Neural crest cell (in vitro differentiated cells): ENCODE results near the gene FILIP1L. TPM values are rescaled to one million over a fixed set of nuclear protein-coding genes. Genes with fewer than 3 reads are reported as not detected.

Source experiments
- DNase-seq: peaks from one replicate; pipeline ENCODE4 v3.0.0; 2021; ENCODE audit warnings: low read depth, mixed read lengths, low spot score
- H3K27ac Mint-ChIP-seq: one replicate; pipeline ENCODE4 v1.8.0; 2021; ENCODE audit warnings: mild to moderate bottlenecking, mixed read lengths; ENCODE audit not compliant: unreplicated experiment
- H3K27me3 Mint-ChIP-seq: 2 replicates; pipeline ENCODE4 v1.8.0; 2021; ENCODE audit warnings: low read depth, mild to moderate bottlenecking, mixed read lengths
- H3K36me3 Mint-ChIP-seq: 2 replicates; pipeline ENCODE4 v1.8.0; 2021; ENCODE audit warnings: low read depth, mild to moderate bottlenecking, mixed read lengths
- H3K4me1 Mint-ChIP-seq: 2 replicates; pipeline ENCODE4 v1.8.0; 2021; ENCODE audit warnings: mixed read lengths
- H3K4me3 Mint-ChIP-seq: one replicate; pipeline ENCODE4 v1.8.0; 2021; ENCODE audit warnings: mild to moderate bottlenecking, mixed read lengths
- H3K9me3 Mint-ChIP-seq: 2 replicates; pipeline ENCODE4 v1.8.0; 2021; ENCODE audit warnings: mixed read lengths
- total RNA-seq: library from RNA; stranded (reverse); gene quantifications from 2 replicates; pipeline ENCODE4 v1.2.1, GENCODE V29; 2021
- TF ChIP-seq, protein P1 (sequence below): fragments of 200-600 bp; sonication (generic); conservative IDR thresholded peaks from 2 replicates; pipeline ENCODE4 v1.5.0; 2021; ENCODE audit warnings: antibody characterized with exemption, mild to moderate bottlenecking

The FILIP1L gene
- total RNA-seq, 1 donor from 2014 or later: 9.8 TPM

GRCh38 chr3:100157685-100158084, 43.4 kb upstream of the FILIP1L start:
- H3K27me3 Mint-ChIP-seq: no peaks in the 10 kb centered on the region
- H3K36me3 Mint-ChIP-seq: peaks cover 34% of the 10 kb centered on the region
- DNase-seq: no peak
- H3K4me1 Mint-ChIP-seq: no peaks in the 10 kb centered on the region
- peaks cover 11% of the 10 kb centered on the region for H3K9me3 Mint-ChIP-seq
- TF ChIP-seq, protein P1, sequence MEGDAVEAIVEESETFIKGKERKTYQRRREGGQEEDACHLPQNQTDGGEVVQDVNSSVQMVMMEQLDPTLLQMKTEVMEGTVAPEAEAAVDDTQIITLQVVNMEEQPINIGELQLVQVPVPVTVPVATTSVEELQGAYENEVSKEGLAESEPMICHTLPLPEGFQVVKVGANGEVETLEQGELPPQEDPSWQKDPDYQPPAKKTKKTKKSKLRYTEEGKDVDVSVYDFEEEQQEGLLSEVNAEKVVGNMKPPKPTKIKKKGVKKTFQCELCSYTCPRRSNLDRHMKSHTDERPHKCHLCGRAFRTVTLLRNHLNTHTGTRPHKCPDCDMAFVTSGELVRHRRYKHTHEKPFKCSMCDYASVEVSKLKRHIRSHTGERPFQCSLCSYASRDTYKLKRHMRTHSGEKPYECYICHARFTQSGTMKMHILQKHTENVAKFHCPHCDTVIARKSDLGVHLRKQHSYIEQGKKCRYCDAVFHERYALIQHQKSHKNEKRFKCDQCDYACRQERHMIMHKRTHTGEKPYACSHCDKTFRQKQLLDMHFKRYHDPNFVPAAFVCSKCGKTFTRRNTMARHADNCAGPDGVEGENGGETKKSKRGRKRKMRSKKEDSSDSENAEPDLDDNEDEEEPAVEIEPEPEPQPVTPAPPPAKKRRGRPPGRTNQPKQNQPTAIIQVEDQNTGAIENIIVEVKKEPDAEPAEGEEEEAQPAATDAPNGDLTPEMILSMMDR: no peak
- no peak overlapping the region for H3K27ac Mint-ChIP-seq
- H3K4me3 Mint-ChIP-seq: no peak overlapping the region

- no peaks in the 10 kb centered on the region for H3K27me3 Mint-ChIP-seq
- no peak for DNase-seq
- TF ChIP-seq, protein P1: no peak
- peaks cover 37% of the 10 kb centered on the region for H3K36me3 Mint-ChIP-seq
- no peak overlapping the region for H3K27ac Mint-ChIP-seq
- no peak overlapping the region for H3K4me3 Mint-ChIP-seq
- H3K4me1 Mint-ChIP-seq: no peaks in the 10 kb centered on the region
- H3K9me3 Mint-ChIP-seq: peaks cover 11% of the 10 kb centered on the region
Measured at GRCh38 chr3:100155590-100155989, 41.3 kb upstream of the FILIP1L start.

DNA sequence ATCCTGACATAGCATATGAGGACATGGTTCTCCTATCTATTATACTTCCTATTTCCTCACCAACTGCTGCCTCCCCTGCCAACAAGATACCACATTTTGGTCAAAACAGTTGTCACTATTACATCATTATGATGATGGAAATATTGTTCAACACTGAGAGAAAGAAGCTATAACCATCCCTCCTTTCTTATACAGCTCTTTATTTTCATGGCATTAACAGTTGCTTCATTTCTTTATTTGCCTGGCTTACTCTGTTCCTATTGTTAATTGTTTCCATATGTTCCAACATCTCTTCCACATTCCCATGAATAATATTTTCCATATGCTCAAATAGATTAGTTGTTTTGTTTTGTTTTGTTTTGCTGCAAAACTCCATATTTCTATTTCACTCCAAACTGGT, 40.8 kb upstream of the FILIP1L start:
- TF ChIP-seq, protein P1: no peak
- peaks cover 11% of the 10 kb centered on the region for H3K9me3 Mint-ChIP-seq
- H3K4me1 Mint-ChIP-seq: no peaks in the 10 kb centered on the region
- peaks cover 38% of the 10 kb centered on the region for H3K36me3 Mint-ChIP-seq
- DNase-seq: no peak
- no peaks in the 10 kb centered on the region for H3K27me3 Mint-ChIP-seq
- no peak overlapping the region for H3K27ac Mint-ChIP-seq
- no peak overlapping the region for H3K4me3 Mint-ChIP-seq

GRCh38 chr3:100154171-100154570, 39.9 kb upstream of the FILIP1L start:
- no peaks in the 10 kb centered on the region for H3K27me3 Mint-ChIP-seq
- no peak overlapping the region for H3K4me3 Mint-ChIP-seq
- TF ChIP-seq, protein P1: no peak
- H3K4me1 Mint-ChIP-seq: no peaks in the 10 kb centered on the region
- H3K27ac Mint-ChIP-seq: no peak overlapping the region
- H3K36me3 Mint-ChIP-seq: peaks cover 41% of the 10 kb centered on the region
- no peak for DNase-seq
- peaks cover 11% of the 10 kb centered on the region for H3K9me3 Mint-ChIP-seq

GRCh38 chr3:100151024-100151707, 36.9 kb upstream of the FILIP1L start:
- Mint-ChIP-seq H3K9me3 (peaks cover 7% of the 10 kb centered on the region), H3K4me1 (no peaks in the 10 kb centered on the region), H3K36me3 (peaks cover 28% of the 10 kb centered on the region), H3K4me3 (no peak overlapping the region), H3K27me3 (no peaks in the 10 kb centered on the region), H3K27ac (no peak overlapping the region)
- TF ChIP-seq, protein P1: no peak
- DNase-seq: no peak
